Measurements from ENCODE around the gene MGARP.
A peak's percentile ranks its signal among the peaks of the same experiment; 100 is the strongest.

- no peak for TF ChIP-seq EGR1 (IDR thresholded peaks at IDR 0.05; ENCODE audit: low read depth)
- no peak for TF ChIP-seq POLR2A (IDR thresholded peaks at IDR 0.05; ENCODE audit: borderline replicate concordance, extremely low read depth, insufficient read depth, insufficient read length)
- no peak for TF ChIP-seq FOSL1 (IDR thresholded peaks at IDR 0.05; ENCODE audit: low read depth)
- 0 out of 6 replicates have a peak, but pooled peaks of 1 of the 3 experiments have one; percentile 5 for TF ChIP-seq CTCF (IDR thresholded peaks at IDR 0.05 in 2 of 3, conservative IDR thresholded peaks at IDR 0.05 in 1 of 3; ENCODE audit: borderline replicate concordance in 1 of 3, insufficient read depth in 1 of 3, low read depth in 2 of 3, low read length in 2 of 3)
- TF ChIP-seq CEBPB (IDR thresholded peaks at IDR 0.05; ENCODE audit: low read depth): no peak
Measured at GRCh38 chr4:139265654-139266053, 14.4 kb downstream of the MGARP start.

Data from HCT116 (cell line).